ENCODE results near the gene PCDHB12. TPM values are rescaled to one million over a fixed set of nuclear protein-coding genes. Genes with fewer than 3 reads are reported as not detected.
"Not testable (repeated sequence)": the region's sequence is repeated elsewhere in the genome, so short reads cannot be mapped to it uniquely, and the experiment has no call there.

PCDHB12 gene
- total RNA-seq, 1 experiment from 2014 or later = 1.6 TPM

DNA sequence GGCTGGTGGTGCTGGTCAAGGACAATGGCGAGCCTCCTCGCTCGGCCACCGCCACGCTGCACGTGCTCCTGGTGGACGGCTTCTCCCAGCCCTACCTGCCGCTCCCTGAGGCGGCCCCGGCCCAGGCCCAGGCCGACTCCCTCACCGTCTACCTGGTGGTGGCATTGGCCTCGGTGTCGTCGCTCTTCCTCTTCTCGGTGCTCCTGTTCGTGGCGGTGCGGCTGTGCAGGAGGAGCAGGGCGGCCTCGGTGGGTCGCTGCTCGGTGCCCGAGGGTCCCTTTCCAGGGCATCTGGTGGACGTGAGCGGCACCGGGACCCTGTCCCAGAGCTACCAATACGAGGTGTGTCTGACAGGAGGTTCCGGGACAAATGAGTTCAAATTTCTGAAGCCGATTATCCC is 16.9 kb downstream of the PCDHB12 start:
- CTCF ChIA-PET = interaction anchor here (0.6 to 3.6 kb wide), 4 partner anchors 92 to 338 kb away, joined by 3 to 20 read pairs (median 7); partner anchors contain the start of gene TAF7
- H3K27ac Mint-ChIP-seq (ENCODE audit: low read depth, unreplicated experiment); BruUV-seq (replicated peaks); H3K27me3 Mint-ChIP-seq (ENCODE audit: insufficient read depth, unreplicated experiment); H3K4me1 Mint-ChIP-seq (ENCODE audit: insufficient read depth, unreplicated experiment); H3K4me3 Mint-ChIP-seq (ENCODE audit: unreplicated experiment); DNase-seq (ENCODE audit: unreplicated experiment): not testable (repeated sequence)
- POLR2A ChIA-PET = interaction anchor here (1.0 to 1.5 kb wide), 3 partner anchors 95 to 339 kb away, joined by 3 read pairs; partner anchors contain the start of gene PCDHGC3
- peaks cover 20% of the 10 kb centered on the region for H3K36me3 Mint-ChIP-seq (ENCODE audit: insufficient read depth, unreplicated experiment)
- intact Hi-C loops (cut with micrococcal nuclease) = loop anchor here (10.0 kb wide), 1 partner anchor 189 kb away; the partner anchor contains the start of genes PCDHGA10 and PCDHGB7
- H3K9me3 Mint-ChIP-seq (ENCODE audit: unreplicated experiment) = peaks cover 17% of the 10 kb centered on the region

DNA sequence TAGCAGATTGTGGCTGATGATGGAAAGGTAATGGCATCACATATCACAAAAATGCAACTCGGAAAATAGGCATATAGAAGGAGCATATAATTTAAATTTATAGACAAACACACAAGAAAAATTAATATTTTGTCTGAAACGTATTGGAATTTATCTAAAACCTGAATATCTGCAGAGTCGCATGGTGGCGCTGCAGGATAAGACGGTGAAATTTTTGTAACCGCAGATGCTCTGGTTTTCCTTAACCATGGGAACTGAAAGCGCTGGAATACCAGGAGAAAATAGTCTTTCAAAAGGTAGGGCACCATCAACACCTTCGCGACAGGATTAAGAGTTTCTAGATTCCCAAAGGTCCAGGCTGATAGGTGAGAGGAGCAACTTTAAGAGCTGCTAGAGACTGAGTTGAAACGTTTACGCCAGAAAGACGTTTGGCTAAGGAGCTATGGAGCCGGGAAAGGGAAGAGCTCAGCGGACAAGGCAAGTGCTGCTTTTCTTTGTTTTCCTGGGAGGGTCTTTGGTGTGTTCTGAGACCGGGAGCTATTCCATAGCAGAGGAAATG is 25.7 kb downstream of the PCDHB12 start:
- CTCF ChIA-PET = interaction anchor here (0.8 to 3.1 kb wide), 4 partner anchors 11 to 324 kb away, joined by 3 to 17 read pairs (median 4); partner anchors contain the start of genes PCDHB10 and PCDHB14
- peaks cover 17% of the 10 kb centered on the region for H3K36me3 Mint-ChIP-seq (ENCODE audit: insufficient read depth, unreplicated experiment)
- H3K4me3 Mint-ChIP-seq (ENCODE audit: unreplicated experiment) = no peak overlapping the region
- H3K9me3 Mint-ChIP-seq (ENCODE audit: unreplicated experiment) = peaks cover 23% of the 10 kb centered on the region
- intact Hi-C loops (cut with micrococcal nuclease) = no loop called here
- no TSS peak for BruUV-seq (replicated peaks)
- POLR2A ChIA-PET = interaction anchor here (2.2 kb wide), 1 partner anchor 11 kb away, joined by 6 read pairs; the partner anchor contains the start of gene PCDHB14
- no peak for DNase-seq (ENCODE audit: unreplicated experiment)
- H3K27ac Mint-ChIP-seq (ENCODE audit: low read depth, unreplicated experiment) = no peak overlapping the region
- H3K4me1 Mint-ChIP-seq (ENCODE audit: insufficient read depth, unreplicated experiment) = no peaks in the 10 kb centered on the region
- TF ChIP-seq CTCF (IDR thresholded peaks at IDR 0.05; ENCODE audit: unreplicated experiment) = no peak
- no peaks in the 10 kb centered on the region for H3K27me3 Mint-ChIP-seq (ENCODE audit: insufficient read depth, unreplicated experiment)

GRCh38 chr5:141235922-141236321 is 27.4 kb downstream of the PCDHB12 start:
- CTCF ChIA-PET; POLR2A ChIA-PET; BruUV-seq (replicated peaks); intact Hi-C loops (cut with micrococcal nuclease); H3K27me3 Mint-ChIP-seq (ENCODE audit: insufficient read depth, unreplicated experiment); H3K27ac Mint-ChIP-seq (ENCODE audit: low read depth, unreplicated experiment); H3K4me3 Mint-ChIP-seq (ENCODE audit: unreplicated experiment); H3K4me1 Mint-ChIP-seq (ENCODE audit: insufficient read depth, unreplicated experiment); DNase-seq (ENCODE audit: unreplicated experiment): not testable (repeated sequence)
- Mint-ChIP-seq H3K36me3 (ENCODE audit: insufficient read depth, unreplicated experiment) (peaks cover 24% of the 10 kb centered on the region), H3K9me3 (ENCODE audit: unreplicated experiment) (peaks cover 39% of the 10 kb centered on the region)

GRCh38 chr5:141236516-141237313 is 28.2 kb downstream of the PCDHB12 start:
- no peak for TF ChIP-seq CTCF (IDR thresholded peaks at IDR 0.05; ENCODE audit: unreplicated experiment)
- Mint-ChIP-seq H3K4me1 (ENCODE audit: insufficient read depth, unreplicated experiment) (no peaks in the 10 kb centered on the region), H3K27ac (ENCODE audit: low read depth, unreplicated experiment) (no peak overlapping the region), H3K36me3 (ENCODE audit: insufficient read depth, unreplicated experiment) (peaks cover 28% of the 10 kb centered on the region), H3K9me3 (ENCODE audit: unreplicated experiment) (peaks cover 40% of the 10 kb centered on the region), H3K4me3 (ENCODE audit: unreplicated experiment) (no peak overlapping the region), H3K27me3 (ENCODE audit: insufficient read depth, unreplicated experiment) (no peaks in the 10 kb centered on the region)
- BruUV-seq (replicated peaks) = no TSS peak
- intact Hi-C loops (cut with micrococcal nuclease) = no loop called here
- no peak for DNase-seq (ENCODE audit: unreplicated experiment)
- ChIA-PET POLR2A (no interaction called here), CTCF (interaction anchor here (0.7 kb wide), 1 partner anchor 320 kb away, joined by 3 read pairs; no protein-coding TSS in a partner anchor)

GRCh38 chr5:141241496-141241895 is 33.0 kb downstream of the PCDHB12 start:
- H3K27ac Mint-ChIP-seq (ENCODE audit: low read depth, unreplicated experiment) = no peak overlapping the region
- H3K36me3 Mint-ChIP-seq (ENCODE audit: insufficient read depth, unreplicated experiment) = peaks cover 33% of the 10 kb centered on the region
- no peak for TF ChIP-seq CTCF (IDR thresholded peaks at IDR 0.05; ENCODE audit: unreplicated experiment)
- ChIA-PET POLR2A (no interaction called here), CTCF (interaction anchor here (0.8 kb wide), 1 partner anchor 79 kb away, joined by 3 read pairs; no protein-coding TSS in a partner anchor)
- no peaks in the 10 kb centered on the region for H3K27me3 Mint-ChIP-seq (ENCODE audit: insufficient read depth, unreplicated experiment)
- H3K4me1 Mint-ChIP-seq (ENCODE audit: insufficient read depth, unreplicated experiment) = no peaks in the 10 kb centered on the region
- intact Hi-C loops (cut with micrococcal nuclease) = no loop called here
- no TSS peak for BruUV-seq (replicated peaks)
- no peak overlapping the region for H3K4me3 Mint-ChIP-seq (ENCODE audit: unreplicated experiment)
- H3K9me3 Mint-ChIP-seq (ENCODE audit: unreplicated experiment) = peaks cover 59% of the 10 kb centered on the region
- no peak for DNase-seq (ENCODE audit: unreplicated experiment)

Measured in MCF 10A (cell line).